GM23338 (cell line): Measurements from ENCODE around the gene AMOTL1. TPM values are rescaled to one million over a fixed set of nuclear protein-coding genes. Genes with fewer than 3 reads are reported as not detected.
A peak's percentile ranks its signal among the peaks of the same experiment; 100 is the strongest.

Experiments
- ATAC-seq: fragments of 200-7000 bp; cut with Tn5 transposase; 3 replicates; pipeline ENCODE4 v1.9.1; 2020
- DNase-seq: peaks from one replicate; pipeline ENCODE4 v3.0.0-alpha.2; 2015; ENCODE audit warnings: low spot score
- H2AFZ ChIP-seq: fragments of 200-600 bp; sonication (generic); 2 replicates; pipeline ENCODE4 v1.8.0; 2016; ENCODE audit warnings: antibody characterized with exemption, mild to moderate bottlenecking, moderate library complexity
- H3F3A ChIP-seq: fragments of 200-600 bp; sonication (generic); replicated peaks from 2 replicates; pipeline ENCODE4 v1.8.0; 2017; ENCODE audit warnings: antibody characterized with exemption, mixed run types, low read depth
- H3K27ac ChIP-seq: fragments of 200-600 bp; sonication (generic); 2 replicates; pipeline ENCODE4 v1.6.1; 2016; ENCODE audit warnings: low read depth
- H3K27me3 ChIP-seq: fragments of 200-600 bp; sonication (generic); 2 replicates; pipeline ENCODE4 v1.8.0; 2016; ENCODE audit warnings: mild to moderate bottlenecking, mixed run types, moderate library complexity; ENCODE audit not compliant: insufficient read depth
- H3K36me3 ChIP-seq: fragments of 200-600 bp; sonication (generic); 2 replicates; pipeline ENCODE4 v1.8.0; 2016; ENCODE audit warnings: mild to moderate bottlenecking; ENCODE audit not compliant: insufficient read depth
- H3K4me1 ChIP-seq: fragments of 200-600 bp; sonication (generic); 2 replicates; pipeline ENCODE4 v1.8.0; 2016; ENCODE audit warnings: mild to moderate bottlenecking, moderate library complexity; ENCODE audit not compliant: insufficient read depth
- H3K4me2 ChIP-seq: fragments of 200-600 bp; sonication (generic); 2 replicates; pipeline ENCODE4 v1.7.1; 2017; ENCODE audit warnings: mixed run types
- H3K4me3 ChIP-seq: fragments of 200-600 bp; sonication (generic); 2 replicates; pipeline ENCODE4 v1.6.1; 2016; ENCODE audit warnings: mixed run types
- H3K79me2 ChIP-seq: fragments of 200-600 bp; sonication (generic); replicated peaks from 2 replicates; pipeline ENCODE4 v1.8.0; 2017; ENCODE audit warnings: mild to moderate bottlenecking; ENCODE audit not compliant: insufficient read depth
- H3K9me2 ChIP-seq: fragments of 200-600 bp; sonication (generic); 2 replicates; pipeline ENCODE4 v1.8.0; 2017; ENCODE audit not compliant: insufficient read depth
- H4K20me1 ChIP-seq: fragments of 200-600 bp; sonication (generic); replicated peaks from 2 replicates; pipeline ENCODE4 v1.8.0; 2017; ENCODE audit warnings: mild to moderate bottlenecking; ENCODE audit not compliant: insufficient read depth
- H3K27ac Mint-ChIP-seq: 2 replicates; pipeline ENCODE4 v1.8.0; 2020; ENCODE audit warnings: inconsistent platforms, mild to moderate bottlenecking, moderate library complexity, mixed read lengths
- H3K27me3 Mint-ChIP-seq: 3 replicates; pipeline ENCODE4 v1.8.0; 2022; ENCODE audit warnings: low read depth, mild to moderate bottlenecking, moderate library complexity, mixed read lengths, inconsistent platforms; ENCODE audit not compliant: insufficient read depth, poor library complexity
- H3K36me3 Mint-ChIP-seq: 3 replicates; pipeline ENCODE4 v1.8.0; 2021; ENCODE audit warnings: low read depth, mild to moderate bottlenecking, inconsistent platforms, moderate library complexity, mixed read lengths
- H3K4me1 Mint-ChIP-seq: 3 replicates; pipeline ENCODE4 v1.8.0; 2020; ENCODE audit warnings: mild to moderate bottlenecking, inconsistent platforms, mixed read lengths
- H3K4me3 Mint-ChIP-seq: 3 replicates; pipeline ENCODE4 v1.8.0; 2021; ENCODE audit warnings: moderate library complexity, mild to moderate bottlenecking, inconsistent platforms, mixed read lengths
- H3K9me3 Mint-ChIP-seq: 3 replicates; pipeline ENCODE4 v1.8.0; 2020; ENCODE audit warnings: moderate library complexity, mild to moderate bottlenecking, inconsistent platforms, mixed read lengths
- CREB1 ChIP-seq: fragments of 250-450 bp; sonication (Bioruptor Pico); IDR thresholded peaks from 2 replicates; pipeline ENCODE4 v1.5.0; 2020; ENCODE audit warnings: low read depth, mild to moderate bottlenecking, moderate library complexity
- ETS1 ChIP-seq: IDR thresholded peaks from 2 replicates; pipeline ENCODE4 v1.6.1; 2016; ENCODE audit warnings: antibody characterized with exemption
- EZH2 ChIP-seq: fragments of 200-600 bp; sonication (generic); IDR thresholded peaks from one replicate; pipeline ENCODE4 v1.8.0; 2017; ENCODE audit warnings: antibody characterized with exemption, mild to moderate bottlenecking, low read depth; ENCODE audit not compliant: unreplicated experiment
- EZH2phosphoT487 ChIP-seq: fragments of 200-600 bp; sonication (generic); IDR thresholded peaks from one replicate; pipeline ENCODE4 v1.8.1; 2018; ENCODE audit warnings: antibody characterized with exemption; ENCODE audit not compliant: unreplicated experiment
- JUNB ChIP-seq: IDR thresholded peaks from one replicate; pipeline ENCODE4 v1.6.1; 2016; ENCODE audit warnings: antibody characterized with exemption; ENCODE audit not compliant: unreplicated experiment
- NANOG ChIP-seq: IDR thresholded peaks from 2 replicates; pipeline ENCODE4 v1.6.1; 2016; ENCODE audit warnings: antibody characterized with exemption, borderline replicate concordance
- POLR2AphosphoS5 ChIP-seq: IDR thresholded peaks from 2 replicates; pipeline ENCODE4 v1.6.1; 2016; ENCODE audit warnings: antibody characterized with exemption, low read depth
- STAT1 ChIP-seq: IDR thresholded peaks from one replicate; pipeline ENCODE4 v1.6.1; 2016; ENCODE audit warnings: antibody characterized with exemption; ENCODE audit not compliant: unreplicated experiment
- ZNF114 ChIP-seq: fragments of 250-450 bp; sonication (Bioruptor Pico); IDR thresholded peaks from 2 replicates; pipeline ENCODE4 v1.5.0; 2020; ENCODE audit warnings: mild to moderate bottlenecking, moderate library complexity
- ZNF331 ChIP-seq: fragments of 250-450 bp; sonication (Bioruptor Pico); IDR thresholded peaks from 2 replicates; pipeline ENCODE4 v1.5.0; 2020; ENCODE audit warnings: low read depth, mild to moderate bottlenecking, moderate library complexity
- ZNF462 ChIP-seq: fragments of 250-450 bp; sonication (Bioruptor Pico); IDR thresholded peaks from 2 replicates; pipeline ENCODE4 v1.5.0; 2020; ENCODE audit warnings: mild to moderate bottlenecking, moderate library complexity
- polyA plus RNA-seq: library from polyadenylated mRNA; unstranded; fragments of >200 nt; fragmentation: Nextera tagmentation; extraction: Ambion mirVana; gene quantifications from 2 replicates; pipeline ENCODE4 v1.2.1, GENCODE V29; 2016
- total RNA-seq: library from RNA; depleted of rRNA; stranded (reverse); fragments of >200 nt; shearing (Covaris generic); gene quantifications from 2 replicates; pipeline ENCODE4 v1.2.3, GENCODE V29; 2014
- TF ChIP-seq, protein P1 (sequence below), 2 experiments: fragments of 200-600 bp in 1 of 2; sonication (generic) in 1 of 2; conservative IDR thresholded peaks; 2 replicates each; pipeline versions ENCODE4 v1.5.1 to v1.6.1; 2016 to 2017; ENCODE audit warnings: antibody characterized with exemption in 2 of 2, low read depth in 2 of 2, mild to moderate bottlenecking in 2 of 2, moderate library complexity in 1 of 2
- TF ChIP-seq, protein P2 (sequence below): IDR thresholded peaks from one replicate; pipeline ENCODE4 v1.6.1; 2018; ENCODE audit warnings: antibody characterized with exemption; ENCODE audit not compliant: unreplicated experiment

The AMOTL1 gene
- total and polyA plus RNA-seq, 2 experiments from 2014 or later = 4.3 to 18.7 TPM

DNA sequence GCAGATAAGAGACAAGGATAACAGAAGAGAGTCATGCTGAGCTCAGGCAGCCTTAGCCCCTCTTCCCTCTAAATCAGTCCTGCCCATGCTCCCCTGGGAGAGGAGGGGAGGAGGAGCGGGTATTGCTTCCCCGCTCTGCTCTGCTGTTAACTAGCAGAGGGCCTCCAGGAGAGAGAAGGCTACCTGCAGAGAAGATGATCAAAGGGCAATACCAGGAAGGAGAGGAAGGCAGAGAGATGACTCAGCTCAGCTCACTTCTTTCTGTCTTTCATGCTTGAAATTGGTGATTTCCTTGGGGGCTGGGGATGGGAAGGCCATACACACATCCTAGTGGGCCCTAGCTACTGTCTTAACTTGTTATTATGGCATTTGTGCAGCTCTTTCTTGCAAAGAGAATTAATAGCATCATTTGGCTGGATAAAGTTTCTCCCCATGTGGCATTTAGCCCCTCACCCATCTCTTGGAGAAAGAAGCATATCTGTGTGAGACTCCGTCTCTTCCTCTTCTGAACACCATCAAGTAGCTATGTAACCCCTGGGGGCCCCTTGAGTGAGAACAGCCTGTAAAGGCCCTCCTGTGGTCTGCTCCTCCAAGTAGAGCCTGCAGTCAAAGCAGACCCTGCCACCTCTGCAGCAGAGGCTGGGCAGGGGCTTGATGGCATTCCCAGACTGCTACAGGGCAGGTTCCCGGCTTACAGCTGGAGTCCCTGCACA is 33.4 kb upstream of the AMOTL1 start:
- peak overlapping the region; percentile 22 for H3K4me3 ChIP-seq
- peaks cover 56% of the 10 kb centered on the region for H3K4me1 Mint-ChIP-seq

More for the DNA sequence above, 33.4 kb upstream of the AMOTL1 start:
- peak; percentile 96 for ATAC-seq
- H4K20me1 ChIP-seq = no peaks in the 10 kb centered on the region
- no peaks in the 10 kb centered on the region for H3K36me3 Mint-ChIP-seq
- peak overlapping the region; percentile 91 for H3K27ac Mint-ChIP-seq
- H3K36me3 ChIP-seq = no peaks in the 10 kb centered on the region
- H3F3A ChIP-seq = peaks cover 16% of the 10 kb centered on the region; the same call in 1 of the 2 replicates
- H2AFZ ChIP-seq = peak overlapping the region; percentile 82
- H3K79me2 ChIP-seq = no peaks in the 10 kb centered on the region
- H3K27me3 Mint-ChIP-seq = peaks cover 7% of the 10 kb centered on the region
- peak; percentile 59 for DNase-seq
- peaks cover 10% of the 10 kb centered on the region for H3K27me3 ChIP-seq
- H3K27ac ChIP-seq = peak overlapping the region; percentile 70
- H3K4me3 Mint-ChIP-seq = peak overlapping the region; percentile 25; the same call in 2 of the 3 replicates
- peak overlapping the region; percentile 57 for H3K4me2 ChIP-seq
- H3K4me1 ChIP-seq = peaks cover 75% of the 10 kb centered on the region
- no peak for TF ChIP-seq EZH2
- no peak for TF ChIP-seq STAT1
- TF ChIP-seq, protein P1, sequence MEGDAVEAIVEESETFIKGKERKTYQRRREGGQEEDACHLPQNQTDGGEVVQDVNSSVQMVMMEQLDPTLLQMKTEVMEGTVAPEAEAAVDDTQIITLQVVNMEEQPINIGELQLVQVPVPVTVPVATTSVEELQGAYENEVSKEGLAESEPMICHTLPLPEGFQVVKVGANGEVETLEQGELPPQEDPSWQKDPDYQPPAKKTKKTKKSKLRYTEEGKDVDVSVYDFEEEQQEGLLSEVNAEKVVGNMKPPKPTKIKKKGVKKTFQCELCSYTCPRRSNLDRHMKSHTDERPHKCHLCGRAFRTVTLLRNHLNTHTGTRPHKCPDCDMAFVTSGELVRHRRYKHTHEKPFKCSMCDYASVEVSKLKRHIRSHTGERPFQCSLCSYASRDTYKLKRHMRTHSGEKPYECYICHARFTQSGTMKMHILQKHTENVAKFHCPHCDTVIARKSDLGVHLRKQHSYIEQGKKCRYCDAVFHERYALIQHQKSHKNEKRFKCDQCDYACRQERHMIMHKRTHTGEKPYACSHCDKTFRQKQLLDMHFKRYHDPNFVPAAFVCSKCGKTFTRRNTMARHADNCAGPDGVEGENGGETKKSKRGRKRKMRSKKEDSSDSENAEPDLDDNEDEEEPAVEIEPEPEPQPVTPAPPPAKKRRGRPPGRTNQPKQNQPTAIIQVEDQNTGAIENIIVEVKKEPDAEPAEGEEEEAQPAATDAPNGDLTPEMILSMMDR (conservative IDR thresholded peaks at IDR 0.05; ENCODE audit: low read depth in 2 of 2) = no peak
- TF ChIP-seq, protein P2, sequence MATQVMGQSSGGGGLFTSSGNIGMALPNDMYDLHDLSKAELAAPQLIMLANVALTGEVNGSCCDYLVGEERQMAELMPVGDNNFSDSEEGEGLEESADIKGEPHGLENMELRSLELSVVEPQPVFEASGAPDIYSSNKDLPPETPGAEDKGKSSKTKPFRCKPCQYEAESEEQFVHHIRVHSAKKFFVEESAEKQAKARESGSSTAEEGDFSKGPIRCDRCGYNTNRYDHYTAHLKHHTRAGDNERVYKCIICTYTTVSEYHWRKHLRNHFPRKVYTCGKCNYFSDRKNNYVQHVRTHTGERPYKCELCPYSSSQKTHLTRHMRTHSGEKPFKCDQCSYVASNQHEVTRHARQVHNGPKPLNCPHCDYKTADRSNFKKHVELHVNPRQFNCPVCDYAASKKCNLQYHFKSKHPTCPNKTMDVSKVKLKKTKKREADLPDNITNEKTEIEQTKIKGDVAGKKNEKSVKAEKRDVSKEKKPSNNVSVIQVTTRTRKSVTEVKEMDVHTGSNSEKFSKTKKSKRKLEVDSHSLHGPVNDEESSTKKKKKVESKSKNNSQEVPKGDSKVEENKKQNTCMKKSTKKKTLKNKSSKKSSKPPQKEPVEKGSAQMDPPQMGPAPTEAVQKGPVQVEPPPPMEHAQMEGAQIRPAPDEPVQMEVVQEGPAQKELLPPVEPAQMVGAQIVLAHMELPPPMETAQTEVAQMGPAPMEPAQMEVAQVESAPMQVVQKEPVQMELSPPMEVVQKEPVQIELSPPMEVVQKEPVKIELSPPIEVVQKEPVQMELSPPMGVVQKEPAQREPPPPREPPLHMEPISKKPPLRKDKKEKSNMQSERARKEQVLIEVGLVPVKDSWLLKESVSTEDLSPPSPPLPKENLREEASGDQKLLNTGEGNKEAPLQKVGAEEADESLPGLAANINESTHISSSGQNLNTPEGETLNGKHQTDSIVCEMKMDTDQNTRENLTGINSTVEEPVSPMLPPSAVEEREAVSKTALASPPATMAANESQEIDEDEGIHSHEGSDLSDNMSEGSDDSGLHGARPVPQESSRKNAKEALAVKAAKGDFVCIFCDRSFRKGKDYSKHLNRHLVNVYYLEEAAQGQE = no peak
- TF ChIP-seq ZNF462 (CRISPR knock-in tag) = peak; percentile 98
- TF ChIP-seq POLR2AphosphoS5 = no peak
- TF ChIP-seq EZH2phosphoT487 = no peak
- TF ChIP-seq ZNF114 (CRISPR knock-in tag) = 0 out of 2 replicates have a peak, but pooled peaks have one; percentile 40
- no peak for TF ChIP-seq CREB1 (CRISPR knock-in tag)
- TF ChIP-seq ETS1 = no peak; the same call in 1 of the 2 replicates
- no peak for TF ChIP-seq JUNB
- peak; percentile 78; the same call in 1 of the 2 replicates for TF ChIP-seq NANOG
- TF ChIP-seq ZNF331 = no peak
- H3K9me3 Mint-ChIP-seq = no peaks in the 10 kb centered on the region
- no peaks in the 10 kb centered on the region for H3K9me2 ChIP-seq
